Upper lobe of left lung (tissue), 4 donors: ENCODE results near the gene KCNH8.

Experiments
- CTCF ChIP-seq, 6 experiments: fragments of 450-650 bp in 4 of 6; fragments of 200-600 bp in 2 of 6; sonication (generic) in 2 of 6; IDR thresholded peaks; one replicate each; pipeline ENCODE4 v1.5.1; 2016 to 2019; ENCODE audit warnings: antibody characterized with exemption in 6 of 6
- EP300 ChIP-seq, 4 donors: sonication (generic); formaldehyde crosslinking; IDR thresholded peaks; one replicate each; pipeline ENCODE4 v1.5.1; 2017; ENCODE audit warnings: antibody characterized with exemption in 4 of 4, control low read depth in 2 of 4
- POLR2A ChIP-seq, 4 donors: fragments of 450-650 bp; IDR thresholded peaks; one replicate each; pipeline ENCODE4 v1.5.1; 2016 to 2017; ENCODE audit warnings: antibody characterized with exemption in 4 of 4, mild to moderate bottlenecking in 2 of 4

GRCh38 chr3:19254784-19255338, 106.6 kb downstream of the KCNH8 start:
- TF ChIP-seq CTCF (IDR thresholded peaks at IDR 0.05): no peak
- TF ChIP-seq POLR2A (IDR thresholded peaks at IDR 0.05): no peak
- no peak for TF ChIP-seq EP300 (IDR thresholded peaks at IDR 0.05)
